WTC11 (cell line): ENCODE measurements around the gene FNDC7. TPM values are rescaled to one million over a fixed set of nuclear protein-coding genes. Genes with fewer than 3 reads are reported as not detected.

Source experiments
- ATAC-seq: fragments of 200-7000 bp; cut with Tn5 transposase; 2 replicates; pipeline ENCODE4 v1.10.0; 2021; ENCODE audit warnings: mild to moderate bottlenecking, moderate library complexity
- CTCF ChIA-PET: fragments of 300-600 bp; sonication (Branson Sonifier 250); formaldehyde crosslinking; loops from one replicate; lab custom pipeline; 2021; ENCODE audit warnings: antibody characterized with exemption; lab: Charles Lee
- POLR2A ChIA-PET: fragments of 350-600 bp; sonication (Branson Sonifier 250); formaldehyde crosslinking; loops from one replicate; lab custom pipeline; 2021; ENCODE audit warnings: antibody characterized with exemption; lab: Charles Lee
- DNase-seq: peaks from one replicate; pipeline ENCODE4 v3.0.0; 2021; ENCODE audit warnings: low spot score
- H3K27ac Mint-ChIP-seq: 2 replicates; pipeline ENCODE4 v1.8.0; 2021; ENCODE audit warnings: mixed read lengths
- H3K27me3 Mint-ChIP-seq: 2 replicates; pipeline ENCODE4 v1.8.0; 2021; ENCODE audit warnings: low read depth, mild to moderate bottlenecking, moderate library complexity, mixed read lengths
- H3K36me3 Mint-ChIP-seq: 2 replicates; pipeline ENCODE4 v1.8.0; 2021; ENCODE audit warnings: mixed read lengths
- H3K4me1 Mint-ChIP-seq: 2 replicates; pipeline ENCODE4 v1.8.0; 2022; ENCODE audit warnings: mixed read lengths
- H3K4me3 Mint-ChIP-seq: 2 replicates; pipeline ENCODE4 v1.8.0; 2021; ENCODE audit warnings: mild to moderate bottlenecking, moderate library complexity, mixed read lengths
- H3K9me3 Mint-ChIP-seq: 2 replicates; pipeline ENCODE4 v1.8.0; 2021; ENCODE audit warnings: mixed read lengths
- AR ChIP-seq: fragments of 250-450 bp; sonication (Bioruptor Pico); IDR thresholded peaks from 2 replicates; pipeline ENCODE4 v1.9.0; 2021; ENCODE audit warnings: mild to moderate bottlenecking
- CREB1 ChIP-seq: sonication (generic); formaldehyde crosslinking; IDR thresholded peaks from 2 replicates; pipeline ENCODE4 v1.8.0; 2023; ENCODE audit warnings: mild to moderate bottlenecking, missing genetic modification reagents
- ELF4 ChIP-seq: sonication (generic); formaldehyde crosslinking; IDR thresholded peaks from 2 replicates; pipeline ENCODE4 v1.8.1; 2022; ENCODE audit warnings: low read depth, mild to moderate bottlenecking, moderate library complexity, missing genetic modification reagents
- ERG ChIP-seq: fragments of 250-450 bp; sonication (Bioruptor Pico); IDR thresholded peaks from 2 replicates; pipeline ENCODE4 v1.8.0; 2021; ENCODE audit warnings: mild to moderate bottlenecking
- FOXP4 ChIP-seq: sonication (generic); formaldehyde crosslinking; IDR thresholded peaks from 2 replicates; pipeline ENCODE4 v1.8.0; 2022; ENCODE audit warnings: mild to moderate bottlenecking, missing genetic modification reagents
- GTF2I ChIP-seq: fragments of 250-450 bp; sonication (Bioruptor Pico); conservative IDR thresholded peaks from 2 replicates; pipeline ENCODE4 v1.4.0; 2021; ENCODE audit warnings: mild to moderate bottlenecking
- NR3C1 ChIP-seq: sonication (generic); formaldehyde crosslinking; conservative IDR thresholded peaks from 2 replicates; pipeline ENCODE4 v1.8.1; 2023; ENCODE audit warnings: low read depth, mild to moderate bottlenecking, missing genetic modification reagents
- OVOL2 ChIP-seq: fragments of 250-450 bp; sonication (Bioruptor Pico); IDR thresholded peaks from 2 replicates; pipeline ENCODE4 v1.9.0; 2021; ENCODE audit warnings: mild to moderate bottlenecking, borderline replicate concordance
- STAT6 ChIP-seq: sonication (generic); formaldehyde crosslinking; conservative IDR thresholded peaks from 2 replicates; pipeline ENCODE4 v1.8.1; 2023; ENCODE audit warnings: mild to moderate bottlenecking, low read depth, missing genetic modification reagents, moderate library complexity
- TEAD1 ChIP-seq: sonication (generic); formaldehyde crosslinking; IDR thresholded peaks from 2 replicates; pipeline ENCODE4 v1.8.0; 2022; ENCODE audit warnings: mild to moderate bottlenecking, missing genetic modification reagents
- USF1 ChIP-seq: sonication (generic); formaldehyde crosslinking; IDR thresholded peaks from 2 replicates; pipeline ENCODE4 v1.8.0; 2022; ENCODE audit warnings: mild to moderate bottlenecking, missing genetic modification reagents
- USF2 ChIP-seq: sonication (generic); formaldehyde crosslinking; IDR thresholded peaks from 2 replicates; pipeline ENCODE4 v1.8.1; 2023; ENCODE audit warnings: mild to moderate bottlenecking, missing genetic modification reagents, moderate library complexity
- ZNF232 ChIP-seq: sonication (generic); formaldehyde crosslinking; IDR thresholded peaks from 2 replicates; pipeline ENCODE4 v1.8.0; 2022; ENCODE audit warnings: mild to moderate bottlenecking, missing genetic modification reagents
- ZNF263 ChIP-seq: sonication (generic); formaldehyde crosslinking; IDR thresholded peaks from 2 replicates; pipeline ENCODE4 v1.8.1; 2022; ENCODE audit warnings: low read depth, mild to moderate bottlenecking, moderate library complexity, missing genetic modification reagents
- ZNF281 ChIP-seq: sonication (generic); formaldehyde crosslinking; IDR thresholded peaks from 2 replicates; pipeline ENCODE4 v1.8.0; 2023; ENCODE audit warnings: mild to moderate bottlenecking, missing genetic modification reagents
- ZNF416 ChIP-seq: fragments of 250-450 bp; sonication (Bioruptor Pico); IDR thresholded peaks from 2 replicates; pipeline ENCODE4 v1.9.0; 2021; ENCODE audit warnings: mild to moderate bottlenecking, inconsistent platforms
- total RNA-seq: library from RNA; stranded (reverse); gene quantifications from 3 replicates; pipeline ENCODE4 v1.2.3, GENCODE V29; 2021

FNDC7 gene
- total RNA-seq, 1 experiment from 2014 or later = 0.28 TPM

GRCh38 chr1:108742253-108742652, 29.5 kb downstream of the FNDC7 start (continued):
- no peak for TF ChIP-seq STAT6 (CRISPR knock-in tag)

GRCh38 chr1:108745980-108746381, 33.3 kb downstream of the FNDC7 start:
- H3K27ac Mint-ChIP-seq = peak overlapping the region; percentile 27; the same call in 1 of the 2 replicates
- ATAC-seq = no peak
- no peak for TF ChIP-seq ERG
- TF ChIP-seq USF1 (CRISPR knock-in tag) = no peak
- no peak for TF ChIP-seq ZNF263
- no peak for TF ChIP-seq NR3C1
- no peak for TF ChIP-seq FOXP4 (CRISPR knock-in tag)
- TF ChIP-seq ELF4 (CRISPR knock-in tag) = no peak
- TF ChIP-seq USF2 = no peak
- TF ChIP-seq TEAD1 (CRISPR knock-in tag) = no peak
- TF ChIP-seq CREB1 (CRISPR knock-in tag) = no peak
- no peak for TF ChIP-seq ZNF232 (CRISPR knock-in tag)
- TF ChIP-seq GTF2I (CRISPR knock-in tag) = no peak
- no peaks in the 10 kb centered on the region for H3K36me3 Mint-ChIP-seq
- peaks cover 16% of the 10 kb centered on the region for H3K4me1 Mint-ChIP-seq
- no peaks in the 10 kb centered on the region for H3K9me3 Mint-ChIP-seq
- ChIA-PET POLR2A (no interaction called here), CTCF (no interaction called here)
- no peak for DNase-seq
- peaks cover 16% of the 10 kb centered on the region for H3K27me3 Mint-ChIP-seq
- H3K4me3 Mint-ChIP-seq = peak overlapping the region; percentile 97

GRCh38 chr1:108746382-108747170, 33.9 kb downstream of the FNDC7 start, which contains the start of gene STXBP3:
TSS of gene STXBP3 (plus strand) at chr1:108746674. CDS start at chr1:108746738, 64 bp downstream.
- DNase-seq (peak; percentile 99), ATAC-seq (peak; percentile 93)
- Mint-ChIP-seq H3K4me1 (peaks cover 10% of the 10 kb centered on the region), H3K27me3 (peaks cover 16% of the 10 kb centered on the region), H3K9me3 (no peaks in the 10 kb centered on the region), H3K36me3 (no peaks in the 10 kb centered on the region), H3K27ac (peak within 1 kb of the TSS; percentile 98), H3K4me3 (peak within 1 kb of the TSS; percentile 97)
- ChIA-PET POLR2A (interaction anchor here (0.6 kb wide), 1 partner anchor 55 kb away, joined by 4 read pairs; the partner anchor contains the start of gene PRPF38B), CTCF (interaction anchor here (0.7 to 1.0 kb wide), 3 partner anchors 70 to 455 kb away, joined by 3 read pairs; no protein-coding TSS in a partner anchor)
- TF ChIP-seq ZNF281 (peak; percentile 52; the same call in 1 of the 2 replicates), ZNF416 (CRISPR knock-in tag) (0 out of 2 replicates have a peak, but pooled peaks have one; percentile 74), AR (CRISPR knock-in tag) (no peak), OVOL2 (CRISPR knock-in tag) (no peak; the same call in 1 of the 2 replicates)
